TTC549 (cell line): ENCODE measurements around the gene C1QTNF12.

Experiments used
- FAIRE-seq: peaks from 2 replicates; lab custom pipeline; 2012; peaks lifted over from hg19 to GRCh38; lab: Jason Lieb, UNC

C1QTNF12 gene

DNA sequence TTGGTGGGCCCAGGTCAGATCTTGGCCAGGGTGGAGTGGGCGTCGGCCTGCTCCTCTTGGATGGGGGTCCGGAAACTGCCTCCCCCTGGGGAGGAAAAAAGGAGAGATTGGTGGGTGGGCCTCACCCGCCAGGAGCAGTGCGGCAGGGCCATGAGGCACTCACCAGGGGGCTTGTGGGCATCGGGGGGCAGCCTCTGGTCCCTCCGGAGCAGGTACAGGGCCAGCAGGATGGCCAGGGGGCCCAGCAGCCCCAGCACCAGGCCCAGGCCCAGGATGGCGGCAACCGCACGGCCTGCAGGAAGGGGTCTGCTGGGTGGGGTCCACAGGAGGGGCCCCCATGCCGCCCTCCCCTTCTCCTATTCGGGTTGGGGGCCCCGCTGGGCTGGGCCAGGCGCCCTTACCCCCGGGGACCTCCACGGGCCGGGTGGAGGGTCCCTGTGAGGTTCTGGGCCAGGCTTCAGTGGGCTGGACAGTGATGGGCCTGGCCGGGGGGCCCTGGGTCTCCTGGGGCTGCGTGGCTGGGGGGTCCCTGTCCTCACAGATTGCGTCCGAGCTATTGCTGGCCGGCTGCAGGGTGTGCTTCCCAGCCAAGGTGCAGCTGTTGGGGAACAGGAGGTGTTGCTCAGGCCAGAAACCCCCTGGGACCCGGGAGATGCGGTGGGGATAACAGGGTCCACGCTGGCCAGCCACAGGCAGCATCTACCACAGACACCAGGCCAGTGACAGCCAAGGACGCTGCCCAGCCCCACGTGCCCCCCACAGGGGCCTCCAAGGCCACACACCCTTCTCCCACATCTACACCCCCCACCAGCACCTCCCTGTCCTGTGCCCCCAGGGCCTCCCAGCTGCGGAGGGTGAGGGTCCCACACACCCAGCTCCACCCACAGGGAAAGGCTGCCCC is 34.7 kb downstream of the C1QTNF12 start:
- FAIRE-seq: no peak

DNA sequence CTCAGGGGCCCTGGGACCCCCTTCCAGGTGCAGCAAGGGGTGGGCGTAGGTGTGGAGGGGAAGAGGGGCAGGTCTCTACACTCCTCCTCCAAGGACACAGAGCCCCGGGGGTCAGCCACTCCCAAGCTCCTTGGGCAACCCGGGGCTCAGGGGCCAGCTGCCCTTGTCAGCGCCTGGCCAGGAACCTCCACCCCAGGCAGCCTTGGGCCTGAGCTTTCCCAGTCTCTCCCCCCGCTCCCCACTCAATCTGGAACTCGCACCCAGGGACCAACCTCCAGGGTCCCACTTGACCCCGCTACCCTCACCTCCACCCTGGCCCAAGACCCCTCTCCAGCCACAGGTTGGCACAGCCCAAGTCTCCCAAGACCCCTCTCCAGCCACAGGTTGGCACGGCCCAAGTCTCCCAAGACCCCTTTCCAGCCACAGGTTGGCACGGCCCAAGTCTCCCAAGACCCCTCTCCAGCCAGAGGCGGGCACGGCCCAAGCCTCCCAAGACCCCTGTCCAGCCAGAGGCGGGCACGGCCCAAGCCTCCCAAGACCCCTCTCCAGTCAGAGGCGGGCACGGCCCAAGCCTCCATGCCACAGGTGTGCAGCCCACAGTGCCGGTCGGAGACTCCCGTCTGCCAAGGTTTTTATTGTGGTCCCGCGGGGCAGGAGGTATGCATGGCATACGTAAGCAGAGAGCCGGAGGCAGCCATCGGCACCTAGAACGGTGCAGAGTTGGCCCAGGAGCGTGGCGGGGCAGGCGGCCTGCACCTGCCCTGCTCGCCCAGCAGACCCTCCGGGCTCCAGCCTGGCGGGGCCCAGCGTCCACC is 35.6 kb downstream of the C1QTNF12 start:
- FAIRE-seq: no peak

DNA sequence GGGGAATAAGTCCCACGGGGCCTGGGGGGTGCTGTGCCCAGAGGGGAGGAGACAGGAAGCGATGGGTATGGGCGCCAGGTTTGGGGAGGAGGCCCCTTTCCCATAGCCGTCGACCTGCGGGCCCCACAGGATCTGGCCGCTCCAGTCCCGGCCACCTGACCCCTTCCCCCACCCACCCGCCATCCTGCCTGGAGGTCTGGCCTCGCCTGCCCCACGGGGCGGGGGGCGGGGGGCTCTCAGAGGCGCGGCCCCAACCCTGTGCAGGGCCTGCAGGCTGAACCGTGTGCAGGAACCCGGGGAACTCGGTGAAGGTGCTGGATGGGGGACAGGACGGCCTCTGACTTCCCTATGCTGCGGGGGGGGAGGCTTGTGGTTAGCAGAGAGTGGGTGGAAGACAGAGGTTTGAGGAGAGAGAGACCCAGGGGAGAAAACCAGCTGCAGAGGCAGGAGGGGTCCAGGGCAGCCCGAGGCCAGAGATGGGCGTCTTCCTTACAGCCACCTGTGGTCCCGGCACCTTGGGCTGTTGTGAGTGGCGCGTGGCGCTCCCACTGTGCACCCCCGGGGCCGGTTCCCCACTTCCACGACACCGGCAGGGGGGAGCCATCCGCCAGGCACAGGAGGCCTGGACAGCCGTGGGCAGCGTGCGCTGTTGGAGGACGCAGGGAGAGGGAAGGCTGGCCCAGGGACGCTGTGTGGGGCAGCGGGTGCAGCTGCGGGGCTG is 37.6 kb downstream of the C1QTNF12 start:
- no peak for FAIRE-seq

DNA sequence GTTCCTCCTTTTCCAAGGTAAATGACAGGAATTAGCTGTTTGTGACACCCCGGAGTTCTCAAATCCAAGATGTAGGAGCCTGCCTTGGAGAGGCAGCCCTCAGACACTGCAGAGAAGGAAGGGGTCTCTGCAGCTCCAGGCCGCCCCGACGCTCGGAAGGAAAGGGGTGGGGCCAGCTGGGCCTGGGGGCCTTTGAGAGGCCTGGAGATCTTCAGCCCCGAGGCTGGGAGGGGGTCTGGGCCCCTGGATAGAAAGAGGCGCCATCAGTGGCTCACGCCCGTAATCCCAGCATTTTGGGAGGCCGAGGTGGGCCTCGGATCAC is 39.0 kb downstream of the C1QTNF12 start:
- no peak for FAIRE-seq

DNA sequence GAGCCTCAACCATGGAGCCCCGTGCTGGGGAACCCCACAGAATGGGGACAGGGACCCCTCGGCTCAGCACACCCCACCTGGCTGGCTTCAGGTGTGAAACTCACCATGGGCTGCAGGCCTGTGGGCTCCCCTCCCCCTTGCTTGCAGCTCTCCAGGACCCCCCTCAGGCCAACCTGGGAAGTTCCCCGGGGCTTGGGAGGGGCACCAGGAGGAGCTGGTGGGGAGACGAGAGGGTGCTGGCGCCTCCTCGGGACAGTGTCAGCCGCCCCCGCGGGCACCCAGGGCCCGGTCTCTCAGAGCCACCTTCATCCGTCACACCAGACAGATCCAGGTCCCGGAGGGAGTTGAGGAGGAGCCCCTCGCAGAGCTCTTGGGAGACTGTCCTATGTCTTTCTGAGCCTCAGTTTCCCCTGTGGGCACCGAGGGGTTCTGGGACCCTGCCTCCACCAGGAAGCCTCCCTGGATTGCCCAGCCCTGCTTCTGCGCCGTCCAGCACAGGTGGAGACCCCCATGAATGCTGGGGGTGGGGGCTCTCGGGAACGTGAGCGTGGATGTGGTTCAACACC is 39.5 kb downstream of the C1QTNF12 start:
- FAIRE-seq: no peak

DNA sequence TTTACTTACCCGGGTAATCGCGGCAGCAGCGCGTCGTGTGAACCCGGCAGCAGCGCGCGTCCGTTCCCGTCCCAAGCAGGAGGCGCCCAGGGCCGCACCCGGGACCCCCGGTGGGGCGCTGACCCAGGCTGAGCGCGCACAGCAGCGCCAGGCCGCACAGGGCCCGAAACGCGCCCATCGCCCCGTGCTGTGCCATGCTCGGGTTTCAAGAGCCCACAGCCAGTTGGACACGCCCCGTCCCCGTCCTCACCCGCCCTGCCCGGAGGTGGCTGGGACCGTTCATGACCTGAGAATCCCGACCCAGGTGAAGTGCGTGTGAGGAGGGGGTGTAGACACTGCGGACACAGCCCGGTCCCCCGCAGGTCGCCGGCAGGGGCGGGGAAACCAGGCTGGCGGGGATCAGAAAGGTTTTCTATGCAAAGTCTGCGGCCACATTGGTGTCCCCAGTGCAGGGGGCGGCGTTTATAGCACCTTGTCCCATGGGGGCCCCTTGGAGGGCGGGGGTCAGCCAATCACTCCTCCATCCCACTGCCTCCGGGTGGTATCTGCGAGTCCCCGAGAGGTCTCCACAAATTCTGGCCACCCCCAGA is 40.1 kb downstream of the C1QTNF12 start, which contains the start of gene TNFRSF18:
Gene TNFRSF18 (minus strand): TSS at position 217 of the 590 bp plus-strand sequence. CDS start 21 bp downstream, at position 196.
- no peak for FAIRE-seq

DNA sequence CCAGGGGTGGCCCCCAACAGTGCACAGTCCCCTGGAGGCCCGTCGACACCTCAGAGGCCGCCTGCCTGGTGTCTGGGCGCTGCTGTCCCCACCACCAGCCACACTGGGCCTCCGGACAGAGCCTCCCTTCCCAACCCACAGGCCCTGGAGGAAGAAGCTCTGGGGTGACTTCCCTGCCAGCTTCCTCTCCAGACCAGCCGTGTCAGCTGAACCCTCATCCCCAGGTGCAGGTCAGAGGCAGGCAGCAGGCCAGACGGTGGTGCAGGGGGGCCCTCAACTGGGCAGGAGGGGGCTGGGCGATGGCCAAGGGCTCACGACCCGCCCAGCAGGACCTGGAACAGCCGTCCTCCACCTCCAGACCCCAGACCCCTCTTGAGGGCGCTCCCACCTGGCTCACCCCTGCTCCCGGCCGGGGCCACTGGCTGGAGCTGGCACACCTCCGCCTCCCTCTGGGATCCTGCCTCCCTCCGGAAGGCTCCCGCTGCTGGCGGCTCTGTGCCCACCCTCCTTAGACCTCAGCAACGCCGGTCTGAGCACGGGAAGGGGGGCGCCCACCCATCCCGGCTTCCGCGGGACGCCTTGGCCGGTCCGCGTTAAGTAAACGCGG is 40.6 kb downstream of the C1QTNF12 start:
- no peak for FAIRE-seq

DNA sequence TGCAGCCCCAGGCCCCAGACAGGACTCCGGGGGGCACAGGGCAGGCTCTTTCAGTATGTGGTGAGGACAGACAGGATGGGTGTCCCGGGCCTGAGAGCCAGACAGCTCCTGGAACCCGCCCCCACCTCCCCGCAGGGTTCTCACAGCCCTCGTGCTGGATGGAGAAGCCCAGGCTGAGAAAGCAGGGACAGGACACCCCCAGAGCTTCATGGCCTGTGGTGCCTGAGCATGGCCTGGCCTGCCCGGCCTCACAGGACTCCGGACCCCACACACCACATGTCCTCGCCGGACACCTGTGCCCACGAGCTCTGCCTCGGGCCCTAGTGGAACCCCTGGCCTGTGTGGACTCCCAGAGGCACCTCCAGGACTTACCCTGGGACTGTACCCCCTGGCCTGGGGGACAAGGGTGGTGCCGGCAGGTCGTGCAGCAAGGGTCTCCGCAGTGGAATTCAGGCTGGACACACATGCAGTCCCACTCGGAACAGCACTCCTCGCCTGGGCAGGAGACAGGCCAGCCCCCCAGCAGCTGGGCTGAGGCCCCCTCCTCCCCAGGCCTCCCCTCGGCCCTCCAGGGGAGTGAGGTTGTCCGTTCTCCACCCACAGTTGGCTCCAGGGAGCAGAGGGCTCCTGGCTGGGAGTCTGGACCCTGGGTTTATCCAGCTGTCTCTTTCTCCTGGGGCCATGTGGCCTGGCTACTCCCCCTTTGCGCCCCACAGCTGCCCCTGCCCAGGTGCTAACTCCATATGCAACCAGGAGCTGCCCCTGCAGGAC is 41.3 kb downstream of the C1QTNF12 start:
- FAIRE-seq: no peak

DNA sequence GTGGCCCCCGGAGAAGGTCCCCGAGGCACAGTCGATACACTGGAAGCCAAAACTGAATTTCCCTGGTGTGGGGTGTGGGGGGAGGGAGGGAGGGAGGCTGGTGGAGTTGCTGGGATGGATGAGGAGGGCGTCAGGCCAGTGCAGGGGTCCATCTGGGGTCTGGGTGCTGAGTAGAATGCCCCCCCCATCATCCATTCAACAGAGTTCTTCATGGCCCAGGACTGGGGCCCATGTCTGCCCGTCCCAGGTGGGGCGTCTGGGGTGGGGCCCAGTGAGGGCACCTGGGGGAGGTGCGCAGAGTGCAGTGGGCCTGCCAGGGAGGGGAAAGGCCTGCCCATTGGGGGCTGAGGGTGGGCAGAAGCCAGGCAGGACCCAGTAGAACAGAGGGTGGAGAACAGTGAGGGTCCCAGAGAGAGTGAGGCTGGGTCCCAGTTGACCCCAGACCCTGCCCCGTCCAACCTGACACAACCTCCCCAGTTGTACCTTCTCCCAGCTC is 42.0 kb downstream of the C1QTNF12 start:
- no peak for FAIRE-seq

DNA sequence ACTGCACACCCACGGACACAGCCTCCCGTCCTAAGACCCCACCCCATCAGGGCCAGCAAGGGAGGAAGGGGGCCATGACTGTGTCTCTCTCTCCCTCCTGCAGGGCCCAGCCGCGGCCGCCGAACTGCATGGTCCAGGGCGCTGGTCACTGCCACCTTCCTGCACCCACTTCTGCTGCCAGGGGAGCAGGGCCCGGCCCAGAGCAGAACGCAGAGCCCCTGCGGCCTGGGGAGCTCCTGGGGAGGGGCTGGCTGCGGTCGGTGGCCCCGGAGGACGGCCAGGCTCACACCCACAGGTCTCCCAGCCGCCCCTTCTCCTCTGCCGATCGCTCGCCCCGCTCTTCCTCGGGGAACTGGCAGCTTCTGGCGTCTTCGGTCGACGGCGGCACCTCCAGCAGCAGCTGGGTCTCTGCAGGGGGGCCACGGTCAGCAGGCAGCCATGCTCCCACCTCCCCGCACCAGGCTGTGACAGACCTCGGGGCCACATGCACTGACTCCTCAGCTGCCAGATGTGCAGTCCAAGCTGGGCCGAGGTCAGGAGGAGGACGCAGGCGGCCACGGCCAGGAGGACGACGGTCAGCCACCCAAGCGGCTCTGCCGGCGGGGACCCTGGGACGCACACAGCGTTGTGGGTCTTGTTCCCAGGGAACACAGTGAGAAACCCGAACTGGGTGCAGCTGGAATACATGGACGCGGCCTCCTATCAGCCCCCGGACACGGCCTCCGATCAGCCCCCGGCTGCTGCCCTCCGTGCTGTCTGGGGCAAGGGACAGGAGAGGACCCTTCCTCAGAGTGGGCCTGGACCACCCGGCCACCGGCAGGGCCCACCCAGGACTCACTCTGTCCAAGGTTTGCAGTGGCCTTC is 42.7 kb downstream of the C1QTNF12 start:
- no peak for FAIRE-seq

DNA sequence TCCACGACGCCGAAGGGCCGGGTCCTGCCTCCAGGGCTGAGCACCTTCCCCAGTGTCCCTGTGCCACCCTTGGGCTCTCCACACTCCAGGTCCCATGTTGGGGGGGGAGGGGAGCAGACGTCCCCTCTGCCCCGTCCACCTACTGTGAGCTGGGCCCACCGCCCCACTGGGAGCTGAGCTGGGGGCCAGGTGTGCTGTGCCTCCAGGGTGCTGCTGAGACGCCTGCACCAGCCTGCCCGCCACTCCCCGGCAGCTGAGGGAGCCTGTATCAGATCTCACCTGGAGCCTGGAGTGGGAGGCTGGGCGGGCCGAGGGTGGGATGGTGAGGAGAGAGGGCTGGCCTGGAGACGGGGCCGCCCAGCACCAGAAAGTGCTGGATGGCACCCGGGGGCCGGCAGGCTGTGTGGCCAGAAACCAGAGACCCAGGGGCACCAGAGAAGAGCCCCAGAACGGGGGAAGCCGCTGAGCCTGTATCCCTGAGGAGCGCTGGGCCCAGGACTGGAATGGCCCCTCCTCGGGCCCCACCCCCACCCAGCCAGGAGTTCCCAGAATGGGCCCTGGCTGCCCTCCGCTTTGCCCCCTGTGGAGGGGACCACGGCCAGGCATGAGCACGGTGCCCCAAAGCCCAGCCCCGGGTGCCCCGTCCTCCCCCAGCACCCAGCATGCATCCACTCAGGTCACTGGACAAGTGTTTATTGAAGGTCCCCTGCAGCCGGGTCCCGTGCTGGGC is 43.5 kb downstream of the C1QTNF12 start:
- FAIRE-seq: no peak

DNA sequence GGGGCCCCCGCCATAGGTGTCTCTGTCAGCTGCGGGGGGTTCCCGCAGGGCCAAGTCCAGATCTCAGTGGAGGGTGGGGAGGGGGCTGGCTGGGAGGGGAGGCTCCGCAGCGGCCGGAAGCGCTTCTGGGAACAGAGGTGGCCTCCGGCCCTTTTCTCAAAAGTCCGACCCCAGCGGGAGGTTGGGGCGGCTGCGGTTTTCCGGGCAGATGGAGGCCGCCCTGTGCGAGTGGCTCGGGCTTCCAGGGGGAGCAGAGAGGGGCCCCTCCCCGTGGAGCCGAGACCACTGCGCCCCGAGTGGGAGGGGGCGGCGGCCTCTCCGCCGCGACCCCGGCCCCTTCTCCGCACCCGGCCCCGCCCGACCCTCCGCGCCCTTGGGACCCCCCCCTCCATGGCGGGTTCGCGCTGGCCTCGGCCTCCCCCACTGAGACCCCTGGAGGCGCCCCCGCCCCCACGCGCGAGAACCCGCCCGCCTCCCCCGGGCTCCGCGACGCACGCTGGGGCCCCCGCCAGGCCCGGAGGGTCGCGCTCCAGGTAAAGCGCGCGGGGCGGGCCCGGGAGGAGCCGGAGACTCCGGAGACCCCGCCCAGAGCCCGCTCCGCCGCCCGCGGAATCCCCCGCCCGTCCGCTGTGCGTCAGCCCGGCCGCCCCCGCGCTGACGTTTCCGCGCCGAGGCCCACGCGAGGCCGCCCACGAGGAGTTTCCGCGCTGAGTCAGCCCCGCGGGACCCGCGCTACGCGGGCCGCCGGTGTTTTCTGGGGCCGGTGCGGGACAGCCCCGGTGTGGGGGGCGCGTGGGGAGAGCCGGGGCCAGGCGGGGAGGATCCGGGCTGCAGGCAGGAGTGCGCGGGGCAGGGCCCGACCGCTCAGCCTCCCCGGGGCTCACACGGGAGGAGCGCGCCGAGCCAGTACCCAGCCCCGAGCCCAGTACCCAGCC is 45.4 kb downstream of the C1QTNF12 start:
- FAIRE-seq: no peak

DNA sequence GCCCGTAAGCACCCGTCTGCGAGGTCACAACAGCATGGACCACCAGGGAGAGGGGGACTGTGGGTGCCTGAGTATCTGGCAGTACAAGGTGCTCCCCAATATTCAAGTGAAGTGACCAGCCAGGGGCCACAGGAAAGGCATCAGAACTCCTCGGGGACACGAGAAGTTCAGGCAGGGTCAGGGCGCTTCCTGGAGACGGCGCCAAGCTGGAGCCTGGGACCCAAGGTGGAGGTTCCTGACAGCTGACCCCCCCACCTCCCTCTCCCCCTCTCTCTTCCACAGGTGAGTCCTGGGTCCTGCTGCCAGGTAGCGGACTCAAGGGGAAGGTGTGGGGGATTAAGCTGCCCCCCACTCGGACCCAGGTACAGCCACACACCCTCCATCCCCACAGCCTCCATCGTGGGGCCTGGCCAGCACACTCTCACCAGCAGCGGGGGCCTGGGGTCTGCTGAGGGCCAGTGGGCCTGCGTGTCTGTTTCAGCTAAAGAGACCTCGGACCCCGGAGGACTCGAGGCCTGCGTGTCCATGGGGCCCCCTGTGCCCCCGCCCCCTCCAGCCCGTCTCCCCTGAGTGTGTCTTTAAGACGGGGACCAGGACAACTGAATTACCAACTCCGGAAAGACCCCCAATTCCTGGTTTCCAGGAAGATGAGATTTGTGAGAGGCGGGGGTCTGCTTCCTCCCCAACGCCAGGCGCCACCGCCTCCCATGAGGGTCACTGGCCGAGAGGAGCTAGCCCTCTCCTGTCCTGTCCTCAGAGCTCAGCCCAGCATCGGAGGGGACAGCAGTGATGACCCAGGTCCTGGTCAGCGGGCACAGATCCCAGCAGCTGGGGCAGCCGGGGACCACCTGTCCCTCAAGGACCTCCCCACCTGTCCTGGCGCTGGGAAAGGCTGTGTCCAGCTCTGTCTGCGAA is 46.3 kb downstream of the C1QTNF12 start:
- no peak for FAIRE-seq

DNA sequence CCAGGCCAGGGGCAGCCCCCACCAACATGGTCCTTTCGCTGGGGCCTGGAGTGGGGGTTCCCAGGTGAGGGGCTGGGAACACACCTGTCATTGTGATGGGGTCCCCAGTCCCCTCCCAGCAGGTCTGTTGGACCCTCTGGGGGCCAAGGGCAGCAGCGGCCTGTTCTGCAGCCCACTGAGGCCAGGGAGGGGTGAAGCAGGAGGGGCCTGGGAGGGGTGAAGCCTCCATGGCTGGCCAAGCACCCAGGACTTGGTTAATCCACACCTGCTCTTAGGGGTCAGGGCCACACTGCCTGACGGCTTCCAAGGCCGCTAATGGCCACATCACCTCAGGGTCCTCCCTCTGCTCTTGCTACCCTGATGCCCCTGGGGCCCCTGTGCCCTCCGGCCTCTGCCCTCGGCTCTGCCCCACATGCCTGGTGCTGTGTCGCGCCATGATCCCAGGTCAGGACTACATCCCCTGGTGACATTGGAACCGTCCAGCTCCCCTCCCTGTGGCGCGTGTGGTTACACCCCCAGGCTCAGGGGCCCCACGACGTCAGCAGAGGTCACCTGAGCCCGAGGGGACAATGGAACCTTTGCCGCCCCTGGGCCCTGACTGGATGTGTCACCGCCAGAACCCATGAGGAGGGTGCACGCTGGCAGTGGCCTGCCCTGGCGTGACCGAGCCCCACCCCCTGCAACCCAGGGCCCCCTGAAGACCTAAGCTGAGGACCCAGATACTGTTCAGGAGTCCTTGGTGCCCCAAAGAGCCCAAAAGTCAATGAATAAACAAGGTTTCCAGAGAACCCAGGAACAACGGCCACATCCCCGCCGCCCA is 47.2 kb downstream of the C1QTNF12 start:
- no peak for FAIRE-seq

DNA sequence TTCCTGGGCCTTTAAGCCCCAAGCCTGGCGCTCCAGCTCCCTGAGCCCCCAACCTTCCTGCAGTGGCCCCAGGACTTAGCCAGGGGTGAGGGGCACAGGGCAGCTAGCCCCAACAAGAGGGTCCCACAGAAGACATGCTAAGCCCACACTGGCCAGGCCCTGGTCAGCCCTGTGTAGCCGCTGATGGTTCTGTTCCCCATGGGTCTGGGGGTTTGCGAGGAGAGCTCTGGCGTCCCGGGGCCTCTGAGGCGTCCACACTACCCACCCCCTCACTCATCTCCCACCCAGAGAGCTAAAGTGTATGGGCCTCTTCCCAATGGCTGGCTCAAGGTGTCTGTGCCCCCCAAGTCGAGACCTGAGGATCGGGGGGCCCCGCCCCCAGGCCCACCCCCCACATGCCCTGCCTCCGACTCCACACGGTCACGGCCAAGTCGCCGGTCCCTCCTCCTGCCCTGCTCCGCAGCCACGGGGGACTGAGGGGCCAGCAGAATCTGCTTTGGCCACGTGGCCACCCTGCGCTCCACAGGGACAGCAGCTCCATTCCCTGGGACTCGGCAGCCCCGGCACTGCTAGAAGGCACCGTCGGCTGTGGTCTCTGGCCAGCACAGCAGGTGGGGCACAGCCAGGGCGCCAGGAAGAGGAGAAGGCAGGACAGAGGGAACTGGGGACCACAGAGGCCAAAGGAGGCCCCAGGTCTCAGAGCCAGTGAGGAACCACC is 47.9 kb downstream of the C1QTNF12 start:
- FAIRE-seq: no peak
